SK-N-SH treated with all-trans-retinoic acid at 6 μM for 48 hours (cell line): Measurements from ENCODE around the gene REXO4.

Experiments
- ATAC-seq: fragments of 200-7000 bp; cut with Tn5 transposase; 3 replicates; pipeline ENCODE4 v1.9.1; 2020; ENCODE audit warnings: mild to moderate bottlenecking, moderate library complexity
- ARNTL ChIP-seq: fragments of 450-650 bp; formaldehyde crosslinking; IDR thresholded peaks from 2 replicates; pipeline ENCODE4 v1.5.0; 2020; ENCODE audit warnings: low read depth, mild to moderate bottlenecking, moderate library complexity, borderline replicate concordance
- CREB5 ChIP-seq: fragments of 250-450 bp; sonication (Bioruptor Pico); IDR thresholded peaks from 2 replicates; pipeline ENCODE4 v1.5.1; 2020; ENCODE audit warnings: low read depth, mild to moderate bottlenecking, moderate library complexity
- CSDC2 ChIP-seq: fragments of 250-450 bp; sonication (Bioruptor Pico); IDR thresholded peaks from 2 replicates; pipeline ENCODE4 v1.5.0; 2020; ENCODE audit warnings: mild to moderate bottlenecking, moderate library complexity
- CSRNP3 ChIP-seq: fragments of 250-450 bp; sonication (Bioruptor Pico); IDR thresholded peaks from 2 replicates; pipeline ENCODE4 v1.5.1; 2021; ENCODE audit warnings: mild to moderate bottlenecking, moderate library complexity
- ESRRG ChIP-seq: fragments of 250-450 bp; sonication (Bioruptor Pico); IDR thresholded peaks from 2 replicates; pipeline ENCODE4 v1.6.1; 2021; ENCODE audit warnings: mild to moderate bottlenecking
- GLIS3 ChIP-seq: fragments of 250-450 bp; sonication (Bioruptor Pico); IDR thresholded peaks from 2 replicates; pipeline ENCODE4 v1.5.0; 2020; ENCODE audit warnings: mild to moderate bottlenecking, moderate library complexity
- OSR1 ChIP-seq: fragments of 250-450 bp; sonication (Bioruptor Pico); IDR thresholded peaks from 2 replicates; pipeline ENCODE4 v1.8.0; 2022; ENCODE audit warnings: moderate library complexity, mild to moderate bottlenecking, inconsistent platforms
- PATZ1 ChIP-seq: fragments of 250-450 bp; sonication (Bioruptor Pico); IDR thresholded peaks from 2 replicates; pipeline ENCODE4 v1.8.0; 2020; ENCODE audit warnings: mild to moderate bottlenecking, moderate library complexity, borderline replicate concordance
- POU6F1 ChIP-seq: fragments of 250-450 bp; sonication (Bioruptor Pico); IDR thresholded peaks from 2 replicates; pipeline ENCODE4 v1.8.0; 2021; ENCODE audit warnings: low read depth, mild to moderate bottlenecking, moderate library complexity, borderline replicate concordance
- PPARA ChIP-seq: fragments of 250-450 bp; sonication (Bioruptor Pico); IDR thresholded peaks from 2 replicates; pipeline ENCODE4 v1.5.0; 2020; ENCODE audit warnings: mild to moderate bottlenecking, borderline replicate concordance
- RARB ChIP-seq: fragments of 250-450 bp; sonication (Bioruptor Pico); IDR thresholded peaks from 2 replicates; pipeline ENCODE4 v1.8.0; 2021; ENCODE audit warnings: mild to moderate bottlenecking, moderate library complexity
- SNAI2 ChIP-seq: fragments of 250-450 bp; sonication (Bioruptor Pico); IDR thresholded peaks from 2 replicates; pipeline ENCODE4 v1.5.0; 2020; ENCODE audit warnings: mild to moderate bottlenecking, moderate library complexity
- TOX ChIP-seq: fragments of 250-450 bp; sonication (Bioruptor Pico); IDR thresholded peaks from 2 replicates; pipeline ENCODE4 v1.8.0; 2021; ENCODE audit warnings: mild to moderate bottlenecking, moderate library complexity, borderline replicate concordance
- ZC3H10 ChIP-seq: fragments of 250-450 bp; sonication (Bioruptor Pico); IDR thresholded peaks from 2 replicates; pipeline ENCODE4 v1.5.1; 2021; ENCODE audit warnings: mild to moderate bottlenecking, moderate library complexity
- ZFP30 ChIP-seq: fragments of 450-650 bp; formaldehyde crosslinking; IDR thresholded peaks from 2 replicates; pipeline ENCODE4 v1.5.0; 2022; ENCODE audit warnings: mild to moderate bottlenecking, moderate library complexity
- ZNF565 ChIP-seq: fragments of 450-650 bp; formaldehyde crosslinking; conservative IDR thresholded peaks from 2 replicates; pipeline ENCODE4 v1.5.0; 2020; ENCODE audit warnings: low read depth, mild to moderate bottlenecking, moderate library complexity
- ZNF70 ChIP-seq: fragments of 450-650 bp; formaldehyde crosslinking; IDR thresholded peaks from 2 replicates; pipeline ENCODE4 v1.5.0; 2020; ENCODE audit warnings: mild to moderate bottlenecking, moderate library complexity
- ZNF8 ChIP-seq: fragments of 450-650 bp; formaldehyde crosslinking; IDR thresholded peaks from 2 replicates; pipeline ENCODE4 v1.5.0; 2020; ENCODE audit warnings: mild to moderate bottlenecking, moderate library complexity

REXO4 gene

GRCh38 chr9:133403766-133404453 lies 13.9 kb downstream of the REXO4 start:
- no peak for TF ChIP-seq CSDC2 (CRISPR knock-in tag)
- TF ChIP-seq ZNF70 (CRISPR knock-in tag): no peak
- TF ChIP-seq TOX: no peak
- no peak for TF ChIP-seq OSR1 (CRISPR knock-in tag)
- TF ChIP-seq POU6F1 (CRISPR knock-in tag): no peak
- no peak for TF ChIP-seq SNAI2 (CRISPR knock-in tag)
- no peak for TF ChIP-seq CSRNP3
- no peak for TF ChIP-seq PATZ1 (CRISPR knock-in tag)
- TF ChIP-seq ARNTL (CRISPR knock-in tag): no peak
- TF ChIP-seq ZNF8 (CRISPR knock-in tag): no peak
- TF ChIP-seq ESRRG (CRISPR knock-in tag): no peak
- no peak for TF ChIP-seq GLIS3 (CRISPR knock-in tag)
- TF ChIP-seq PPARA (CRISPR knock-in tag): no peak
- TF ChIP-seq ZC3H10 (CRISPR knock-in tag): no peak
- ATAC-seq: no peak; the same call in 2 of the 3 replicates

GRCh38 chr9:133402689-133403088 lies 15.1 kb downstream of the REXO4 start:
- no peak for ATAC-seq
- no peak for TF ChIP-seq ARNTL (CRISPR knock-in tag)
- no peak for TF ChIP-seq ZFP30 (CRISPR knock-in tag)
- TF ChIP-seq POU6F1 (CRISPR knock-in tag): no peak
- TF ChIP-seq ZNF565 (CRISPR knock-in tag): no peak
- no peak for TF ChIP-seq RARB (CRISPR knock-in tag)

- TF ChIP-seq ZFP30 (CRISPR knock-in tag) (no peak), SNAI2 (CRISPR knock-in tag) (no peak), PPARA (CRISPR knock-in tag) (no peak), OSR1 (CRISPR knock-in tag) (no peak), PATZ1 (CRISPR knock-in tag) (no peak), ARNTL (CRISPR knock-in tag) (no peak), CREB5 (CRISPR knock-in tag) (no peak), RARB (CRISPR knock-in tag) (no peak), TOX (no peak)
- TF ChIP-seq, all 23 proteins: peak for 0
- no peak for ATAC-seq
Measured at GRCh38 chr9:133401588-133401987, 16.2 kb downstream of the REXO4 start.
